ENCODE results near the gene NUB1.

Gene NUB1

GRCh38 chr7:151313857-151314256, 27.8 kb upstream of the NUB1 start:
- DNase-seq = no peak

- no peak for DNase-seq
Measured at GRCh38 chr7:151314401-151314800, 27.2 kb upstream of the NUB1 start.

GRCh38 chr7:151315038-151315655, 26.5 kb upstream of the NUB1 start:
- peak; percentile 63 for DNase-seq

- DNase-seq = no peak
Measured at GRCh38 chr7:151316896-151317295, 24.7 kb upstream of the NUB1 start.

GRCh38 chr7:151317936-151318335, 23.7 kb upstream of the NUB1 start:
- DNase-seq = no peak

- no peak for DNase-seq
Measured at GRCh38 chr7:151319189-151319588, 22.4 kb upstream of the NUB1 start.

- no peak for DNase-seq
Measured at GRCh38 chr7:151320263-151320845, 21.3 kb upstream of the NUB1 start.

- DNase-seq = no peak
Measured at GRCh38 chr7:151321341-151321740, 20.3 kb upstream of the NUB1 start.

GRCh38 chr7:151322906-151323305, 18.7 kb upstream of the NUB1 start:
- DNase-seq = no peak

- no peak for DNase-seq
Measured at GRCh38 chr7:151327022-151327421, 14.6 kb upstream of the NUB1 start.

- no peak for DNase-seq
Measured at GRCh38 chr7:151327659-151328058, 14.0 kb upstream of the NUB1 start.

- DNase-seq = no peak
Measured at GRCh38 chr7:151330181-151330580, 11.4 kb upstream of the NUB1 start.

GRCh38 chr7:151330661-151331060, 11.0 kb upstream of the NUB1 start:
- no peak for DNase-seq

GRCh38 chr7:151334628-151335027, 7.0 kb upstream of the NUB1 start:
- no peak for DNase-seq

GRCh38 chr7:151336027-151336708, 5.4 kb upstream of the NUB1 start:
- DNase-seq = no peak

GRCh38 chr7:151337346-151337745, 4.3 kb upstream of the NUB1 start:
- no peak for DNase-seq

GRCh38 chr7:151338809-151339208, 2.8 kb upstream of the NUB1 start:
- DNase-seq = no peak

GRCh38 chr7:151339651-151340382, 1.8 kb upstream of the NUB1 start:
- DNase-seq = no peak

- no peak for DNase-seq
Measured at GRCh38 chr7:151340794-151341356, 737 bp upstream of the NUB1 start.

GRCh38 chr7:151342102-151342646, 562 bp downstream of the NUB1 start:
- DNase-seq = no peak

GRCh38 chr7:151342811-151343210, 1.2 kb downstream of the NUB1 start:
- no peak for DNase-seq

- no peak for DNase-seq
Measured at GRCh38 chr7:151343516-151343915, 1.9 kb downstream of the NUB1 start.

All from stimulated activated CD4-positive, alpha-beta T cell treated with anti-CD3 and anti-CD28 coated beads, Interleukin-12 subunit alpha, Interleukin-12 subunit beta, amount 100 ng/mL, for 4 hours (primary cell).